Measurements from ENCODE around the gene MARK3. TPM values are rescaled to one million over a fixed set of nuclear protein-coding genes. Genes with fewer than 3 reads are reported as not detected.

Gene MARK3
- total RNA-seq, 1 experiment from 2014 or later: 40.4 TPM

- no peak for DNase-seq (ENCODE audit: low spot score)
Measured at GRCh38 chr14:103547455-103547940, 162.3 kb downstream of the MARK3 start.

- no peak for DNase-seq (ENCODE audit: low spot score)
Measured at GRCh38 chr14:103547941-103548462, 162.8 kb downstream of the MARK3 start.

DNA sequence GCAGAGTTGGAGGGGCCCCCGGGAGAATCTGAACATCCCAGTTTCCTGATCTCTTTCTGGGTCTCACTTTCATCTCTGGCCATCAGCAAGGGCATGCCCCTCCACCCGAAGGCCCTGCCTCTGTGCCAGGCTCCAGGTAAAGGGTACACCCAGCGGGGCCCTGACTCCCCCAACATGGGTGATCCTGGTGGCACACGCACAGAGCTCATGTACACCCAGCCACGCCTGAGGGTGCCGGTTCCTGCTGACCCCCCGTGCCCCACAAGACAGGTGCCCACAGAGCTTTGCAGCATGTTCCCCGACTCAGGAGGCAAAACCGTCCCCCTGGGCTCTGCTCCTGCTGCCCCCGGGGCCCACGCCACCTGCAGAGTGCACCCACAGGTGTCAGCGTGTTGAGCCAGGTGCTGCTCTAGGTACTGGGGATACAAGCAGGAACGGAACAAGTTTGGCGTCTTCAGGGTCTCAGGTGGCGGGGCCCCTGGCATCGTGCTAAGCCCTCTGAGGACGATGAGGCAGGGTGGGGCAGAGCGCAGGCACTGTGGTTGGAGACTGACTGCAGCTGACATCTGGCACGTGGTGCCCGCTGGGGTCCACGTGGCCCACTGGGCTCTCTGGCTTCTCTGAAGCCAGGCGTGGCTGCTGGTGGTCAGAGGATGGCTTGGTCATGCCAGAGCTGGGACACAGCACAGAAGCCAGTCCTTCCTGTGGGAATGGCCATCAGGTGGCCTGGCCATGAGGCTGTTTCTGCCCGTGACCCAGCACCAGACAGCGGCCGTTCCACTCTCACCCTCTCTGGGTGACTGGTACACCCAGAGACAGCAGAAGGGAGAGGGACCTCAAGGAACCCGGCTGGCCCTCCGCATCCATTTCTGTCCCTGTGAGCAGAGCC, 163.5 kb downstream of the MARK3 start:
- no peak for DNase-seq (ENCODE audit: low spot score)

DNA sequence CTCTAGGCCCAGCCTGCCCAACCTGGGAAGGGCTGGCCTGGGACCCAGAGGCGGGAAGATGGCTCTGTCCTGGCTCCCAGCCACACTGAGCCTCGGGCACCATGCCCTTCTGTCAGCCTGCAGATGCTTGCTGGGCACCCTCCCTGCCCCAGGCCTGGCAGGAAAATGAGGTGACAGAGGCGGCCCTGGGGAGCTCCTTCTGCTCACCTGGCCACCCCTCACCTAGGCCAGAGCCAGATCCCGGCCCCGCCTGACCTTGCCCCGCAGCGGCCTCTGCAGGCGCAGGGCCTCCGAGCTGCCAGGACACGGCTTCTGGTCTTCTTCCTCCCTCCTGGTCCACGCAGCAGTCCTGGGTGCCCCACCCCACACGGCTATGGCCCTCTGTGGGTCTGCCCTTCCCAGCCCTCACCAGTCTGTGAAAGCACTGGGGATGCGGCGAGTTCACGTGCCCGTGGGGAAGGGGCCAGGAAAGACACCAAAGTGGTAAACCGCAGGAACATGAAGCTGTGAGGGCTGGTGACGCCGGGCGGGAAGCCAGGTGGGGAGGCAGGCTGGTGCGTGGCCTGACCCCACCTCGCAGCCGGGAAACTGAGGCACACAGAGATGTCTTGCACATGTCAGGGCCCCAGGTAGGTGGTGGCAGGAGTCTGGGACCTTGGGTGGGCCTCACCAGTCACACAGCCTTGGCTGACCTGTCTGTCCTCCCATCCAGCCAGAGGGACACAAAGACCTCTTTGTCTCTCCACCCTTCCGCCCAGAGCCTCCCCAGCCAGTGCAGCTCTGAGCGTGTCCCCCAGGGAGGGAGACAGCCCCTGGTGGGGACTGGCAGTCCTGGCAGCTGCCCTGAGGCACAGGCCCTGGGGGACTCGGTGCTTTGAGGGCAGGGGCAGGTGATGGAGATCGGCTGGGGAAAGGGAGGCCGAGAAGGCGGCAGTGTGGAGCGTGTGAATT, 164.4 kb downstream of the MARK3 start:
- no peak for DNase-seq (ENCODE audit: low spot score)

DNA sequence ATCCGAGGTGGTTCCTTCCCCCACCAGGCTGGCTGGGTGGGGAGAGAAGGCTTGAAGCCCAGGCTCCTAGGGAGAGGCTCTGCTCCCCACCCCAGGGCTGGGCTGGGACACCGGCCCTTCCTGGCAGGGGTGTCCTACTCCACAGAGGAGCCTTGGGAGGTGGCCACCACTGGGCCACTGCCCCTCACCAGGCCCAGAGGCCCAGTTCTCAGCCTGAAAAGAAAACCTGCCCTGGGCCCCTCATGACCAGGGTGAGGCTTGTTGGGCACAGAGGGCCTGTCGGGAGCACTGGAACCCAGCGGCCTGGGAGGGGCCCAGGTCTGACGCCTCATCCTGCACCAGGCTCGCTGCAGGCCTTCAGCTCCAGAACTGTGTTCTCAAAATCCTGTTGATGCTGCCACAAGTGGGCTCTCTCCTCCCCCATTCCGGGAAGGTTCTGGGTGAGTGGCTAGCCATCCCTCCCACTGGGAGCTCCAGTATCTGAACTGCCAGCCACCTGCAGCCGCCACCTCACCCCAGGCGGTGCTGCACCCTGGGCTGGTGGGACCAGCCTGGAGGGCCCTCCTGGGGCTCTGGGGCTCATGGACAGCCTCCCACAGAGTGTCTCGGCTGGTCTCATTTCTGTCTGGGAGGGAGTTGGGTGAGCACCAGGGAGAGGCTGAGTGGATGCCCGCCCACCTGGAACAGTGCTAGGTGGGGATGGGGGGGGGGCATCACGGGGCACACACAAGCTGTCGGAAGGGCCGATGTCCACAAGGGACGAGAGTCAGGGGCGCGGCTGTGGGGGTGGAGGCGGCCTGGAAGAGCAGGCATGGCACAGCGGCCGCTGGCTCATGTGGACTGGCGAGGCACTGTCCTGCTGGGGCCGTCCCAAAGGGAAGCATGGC, 165.5 kb downstream of the MARK3 start:
- DNase-seq (ENCODE audit: low spot score): no peak

DNA sequence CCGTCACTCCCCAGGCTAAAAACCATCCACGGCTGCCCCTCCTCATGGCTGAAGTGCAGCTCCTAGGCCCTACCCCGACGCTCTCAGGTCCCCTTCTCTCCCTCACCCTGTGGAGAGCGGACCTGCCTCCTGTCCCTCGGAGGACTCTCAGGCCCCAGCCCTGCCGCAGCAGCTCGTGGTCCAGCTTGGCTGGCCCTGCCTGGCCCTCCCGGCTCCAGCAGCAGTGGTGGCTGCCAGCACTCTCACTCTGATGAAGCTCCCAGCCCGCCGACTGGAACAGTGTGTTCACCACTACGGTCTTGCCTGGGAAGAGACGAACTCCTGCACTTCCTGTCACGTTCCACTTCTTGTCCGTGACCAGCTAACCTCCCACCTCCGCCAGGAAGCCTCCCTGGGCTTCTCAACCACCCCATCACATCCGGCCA, 166.1 kb downstream of the MARK3 start:
- no peak for DNase-seq (ENCODE audit: low spot score)

GRCh38 chr14:103552011-103552845, 167.0 kb downstream of the MARK3 start:
- peak; percentile 59 for DNase-seq (ENCODE audit: low spot score)

GRCh38 chr14:103552846-103553210, 167.6 kb downstream of the MARK3 start:
- DNase-seq (ENCODE audit: low spot score): no peak

Other genes with a start within 250 kb of the MARK3 start
- 70.8 and 85.0 TPM in 2 replicates for gene EIF5, start 51.2 kb upstream of the MARK3 start, total RNA-seq (2014; rRNA removed; shearing (Covaris generic))
- 13.2 and 40.3 TPM in 2 replicates for gene CKB, start 137.4 kb downstream of the MARK3 start, total RNA-seq (2014; rRNA removed; shearing (Covaris generic))
- 8.5 and 10.2 TPM in 2 replicates for gene TRMT61A, start 143.8 kb downstream of the MARK3 start, total RNA-seq (2014; rRNA removed; shearing (Covaris generic))
- 21.0 and 24.8 TPM in 2 replicates for gene BAG5, start 177.2 kb downstream of the MARK3 start, total RNA-seq (2014; rRNA removed; shearing (Covaris generic))
- 24.8 and 25.3 TPM in 2 replicates for gene COA8, start 177.5 kb downstream of the MARK3 start, total RNA-seq (2014; rRNA removed; shearing (Covaris generic))
- 166 and 174 TPM in 2 replicates for gene KLC1, start 243.8 kb downstream of the MARK3 start, total RNA-seq (2014; rRNA removed; shearing (Covaris generic))

All from A172 (cell line).